Endothelial cell of umbilical vein (primary cell): ENCODE data around the gene IGHMBP2. TPM values are rescaled to one million over a fixed set of nuclear protein-coding genes. Genes with fewer than 3 reads are reported as not detected.

Source experiments
- BruUV-seq: library from RNA; stranded (reverse); fragments of 400-500 nt; replicated peaks from 2 replicates; lab custom pipeline; 2021; lab: Mats Ljungman, UMichigan
- CTCF ChIA-PET: fragments of 300-600, 350-600 bp; sonication (Branson Sonifier 250); formaldehyde crosslinking; loops from one replicate; lab custom pipeline; 2021; ENCODE audit warnings: antibody characterized with exemption, inconsistent platforms; lab: Charles Lee
- POLR2A ChIA-PET: fragments of 300-600, 350-600 bp; sonication (Branson Sonifier 250); formaldehyde crosslinking; loops from one replicate; lab custom pipeline; 2021; ENCODE audit warnings: antibody characterized with exemption, inconsistent platforms; lab: Charles Lee
- DNase-seq: peaks from one replicate; pipeline ENCODE4 v3.0.0-alpha.2; 2011; ENCODE audit warnings: low read depth, low spot score
- FAIRE-seq: peaks from 2 replicates; lab custom pipeline; 2011; peaks lifted over from hg19 to GRCh38; lab: Jason Lieb, UNC
- H2AFZ ChIP-seq: 2 replicates; pipeline ENCODE4 v1.6.0; 2012; ENCODE audit warnings: low read depth, low read length, control low read depth, inconsistent platforms
- H3K27ac ChIP-seq: 2 replicates; pipeline ENCODE4 v1.5.1; 2011; ENCODE audit warnings: low read depth, mild to moderate bottlenecking, control low read depth, low read length, moderate library complexity; ENCODE audit not compliant: insufficient read depth
- H3K27me3 ChIP-seq, 2 experiments: 2 replicates each; pipeline versions ENCODE4 v1.6.0 to v1.6.1; 2011; ENCODE audit warnings: low read length in 2 of 2, mixed read lengths in 1 of 2; ENCODE audit not compliant: control insufficient read depth in 2 of 2, insufficient read depth in 2 of 2
- H3K36me3 ChIP-seq, 2 experiments: 2 replicates in 1 of 2; 3 replicates in 1 of 2; pipeline ENCODE4 v1.5.1; 2011; ENCODE audit warnings: low read length in 2 of 2, mild to moderate bottlenecking in 1 of 2, moderate library complexity in 1 of 2; ENCODE audit not compliant: control insufficient read depth in 2 of 2, insufficient read depth in 2 of 2; ENCODE audit errors: extremely low read depth in 1 of 2
- H3K4me1 ChIP-seq: 3 replicates; pipeline ENCODE4 v1.5.1; 2011; ENCODE audit warnings: mild to moderate bottlenecking, low read length; ENCODE audit not compliant: control insufficient read depth, insufficient read depth; ENCODE audit errors: extremely low read depth
- H3K4me2 ChIP-seq: 2 replicates; pipeline ENCODE4 v1.6.1; 2011; ENCODE audit warnings: low read length, control low read depth, mixed read lengths; ENCODE audit not compliant: insufficient read depth
- H3K4me3 ChIP-seq, 3 experiments: fragments of 200-600 bp in 1 of 3; sonication (generic), shearing (Covaris generic) in 1 of 3; replicated peaks in 1 of 3; 2 replicates each; pipeline ENCODE4 v1.5.1; 2011 to 2016; ENCODE audit warnings: control low read depth in 3 of 3, low read length in 3 of 3, mild to moderate bottlenecking in 2 of 3, inconsistent platforms in 1 of 3, low read depth in 1 of 3, moderate library complexity in 1 of 3; ENCODE audit not compliant: insufficient read depth in 1 of 3
- H3K79me2 ChIP-seq: 2 replicates; pipeline ENCODE4 v1.6.0; 2012; ENCODE audit warnings: low read length, inconsistent platforms; ENCODE audit not compliant: control insufficient read depth, insufficient read depth
- H3K9ac ChIP-seq: replicated peaks from 2 replicates; pipeline ENCODE3; 2011; ENCODE audit warnings: low read length, control low read depth; ENCODE audit not compliant: insufficient read depth; ENCODE audit errors: extremely low read depth
- H3K9me1 ChIP-seq: replicated peaks from 3 replicates; pipeline ENCODE4 v1.6.0; 2011; ENCODE audit warnings: mild to moderate bottlenecking, low read length; ENCODE audit not compliant: control insufficient read depth, insufficient read depth; ENCODE audit errors: extremely low read depth
- H3K9me3 ChIP-seq: replicated peaks from 2 replicates; pipeline ENCODE4 v1.5.1; 2012; ENCODE audit warnings: low read length, inconsistent platforms; ENCODE audit not compliant: control insufficient read depth, insufficient read depth
- H4K20me1 ChIP-seq: replicated peaks from 2 replicates; pipeline ENCODE3; 2011; ENCODE audit warnings: mild to moderate bottlenecking, low read length; ENCODE audit not compliant: control insufficient read depth, insufficient read depth; ENCODE audit errors: extremely low read depth
- CTCF ChIP-seq, 2 donors: IDR thresholded peaks; 1 replicate in 1 of 2; 2 replicates in 1 of 2; pipeline ENCODE4 v1.5.1; 2011; ENCODE audit warnings: low read length in 2 of 2, mild to moderate bottlenecking in 2 of 2, moderate library complexity in 2 of 2, control low read depth in 1 of 2, inconsistent platforms in 1 of 2, low read depth in 1 of 2; ENCODE audit not compliant: insufficient read depth in 1 of 2; ENCODE audit errors: extremely low read depth in 1 of 2
- EZH2 ChIP-seq: IDR thresholded peaks from 2 replicates; pipeline ENCODE4 v1.6.1; 2012; ENCODE audit warnings: borderline replicate concordance, low read depth, mild to moderate bottlenecking, moderate library complexity, low read length, inconsistent platforms; ENCODE audit not compliant: severe bottlenecking
- FOS ChIP-seq: IDR thresholded peaks from 2 replicates; pipeline ENCODE4 v1.6.1; 2011; ENCODE audit warnings: mild to moderate bottlenecking, low read length, moderate library complexity, borderline replicate concordance; ENCODE audit not compliant: insufficient read depth
- GATA2 ChIP-seq: IDR thresholded peaks from 2 replicates; pipeline ENCODE4 v1.7.0; 2011; ENCODE audit warnings: low read depth, mild to moderate bottlenecking, moderate library complexity, mixed read lengths, low read length; ENCODE audit not compliant: insufficient read length, insufficient read depth
- JUN ChIP-seq: IDR thresholded peaks from 2 replicates; pipeline ENCODE4 v1.6.1; 2011; ENCODE audit warnings: borderline replicate concordance, low read depth; ENCODE audit not compliant: insufficient read length, insufficient read depth
- MAX ChIP-seq: IDR thresholded peaks from 2 replicates; pipeline ENCODE4 v1.6.1; 2011; ENCODE audit not compliant: insufficient read depth, insufficient read length
- MYC ChIP-seq: IDR thresholded peaks from one replicate; pipeline ENCODE4 v1.6.1; 2011; ENCODE audit warnings: mild to moderate bottlenecking, low read depth, low read length
- POLR2A ChIP-seq: IDR thresholded peaks from 2 replicates; pipeline ENCODE4 v1.6.1; 2012; ENCODE audit warnings: low read depth, mild to moderate bottlenecking, control low read depth, low read length
- POLR2AphosphoS5 ChIP-seq: IDR thresholded peaks from 2 replicates; pipeline ENCODE4 v1.6.1; 2012; ENCODE audit warnings: low read depth, mild to moderate bottlenecking, control low read depth, low read length, moderate library complexity; ENCODE audit not compliant: insufficient read depth
- dilution Hi-C: fragments of 300-500 bp; cut with MboI; formaldehyde crosslinking; loops from one replicate; pipeline ENCODE4 v1.15.0; 2019; ENCODE audit warnings: low sequenced_read_pairs; ENCODE audit not compliant: extremely low pct_ligation_motif_present
- intact Hi-C: fragments of 100-400 bp; cut with micrococcal nuclease; formaldehyde crosslinking; loops from one replicate; pipeline ENCODE4 v1.10.0; 2022
- polyA plus RNA-seq, 4 experiments: library from polyadenylated mRNA; depleted of rRNA in 3 of 4; stranded (reverse) in 3 of 4; unstranded in 1 of 4; fragments of >200 nt; gene quantifications; 2 replicates each; pipeline versions ENCODE4 v1.2.1 to v1.2.3, GENCODE V29; 2011 to 2012; ENCODE audit warnings: missing spikeins in 1 of 4
- total RNA-seq: library from RNA; stranded (reverse); gene quantifications from 2 replicates; pipeline ENCODE4 v1.2.3, GENCODE V29; 2021

Gene IGHMBP2
- total and polyA plus RNA-seq, 2 donors (not counting 3 experiments of a cell fraction or from before 2014, with no cell fraction given), result 10.9 to 25.1 TPM

GRCh38 chr11:68865241-68865640 lies 38.5 kb upstream of the IGHMBP2 start:
- CTCF ChIA-PET, result no interaction called here
- no peaks in the 10 kb centered on the region for H3K79me2 ChIP-seq
- no peaks in the 10 kb centered on the region for H3K36me3 ChIP-seq
- no TSS peak for BruUV-seq
- dilution Hi-C loops, result no loop called here
- H3K9me1 ChIP-seq, result no peaks in the 10 kb centered on the region
- no peaks in the 10 kb centered on the region for H3K9me3 ChIP-seq
- POLR2A ChIA-PET, result no interaction called here
- H3K27ac ChIP-seq, result no peak overlapping the region
- H3K4me1 ChIP-seq, result peaks cover 6% of the 10 kb centered on the region
- intact Hi-C loops, result loop anchor here (5.0 kb wide), 1 partner anchor 38 kb away; no protein-coding TSS in a partner anchor
- H3K9ac ChIP-seq, result no peak overlapping the region
- TF ChIP-seq MYC (no peak), GATA2 (no peak), EZH2 (no peak), JUN (no peak), CTCF (IDR thresholded peaks at IDR 0.05; ENCODE audit: extremely low read depth in 1 of 2, insufficient read depth in 1 of 2, low read depth in 1 of 2, low read length in 2 of 2) (no peak), MAX (no peak), POLR2AphosphoS5 (no peak), POLR2A (no peak), FOS (no peak)
- no peak for DNase-seq
- H2AFZ ChIP-seq, result no peak overlapping the region
- no peaks in the 10 kb centered on the region for H3K27me3 ChIP-seq
- H3K4me2 ChIP-seq, result no peak overlapping the region
- FAIRE-seq, result no peak
- no peaks in the 10 kb centered on the region for H4K20me1 ChIP-seq
- no peak overlapping the region for H3K4me3 ChIP-seq
